Peyer's patch (tissue), 4 donors: ENCODE results near the gene GBE1. TPM values are rescaled to one million over a fixed set of nuclear protein-coding genes. Genes with fewer than 3 reads are reported as not detected.

ENCODE experiments used
- DNase-seq, 3 donors: peaks; one replicate each; pipeline ENCODE4 v3.0.0-alpha.2; 2017 to 2019
- H3K27ac ChIP-seq, 4 donors: fragments of 200-600 bp; sonication (generic); one replicate each; pipeline ENCODE4 v1.5.1; 2016 to 2019
- H3K27me3 ChIP-seq, 2 donors: fragments of 200-600 bp; sonication (generic); one replicate each; pipeline ENCODE4 v1.5.1; 2019
- H3K36me3 ChIP-seq, 3 donors: fragments of 200-600 bp; sonication (generic); one replicate each; pipeline ENCODE4 v1.5.1; 2016 to 2019
- H3K4me1 ChIP-seq, 4 donors: fragments of 200-600 bp; sonication (generic); one replicate each; pipeline ENCODE4 v1.5.1; 2016 to 2019
- H3K4me3 ChIP-seq, 4 donors: fragments of 200-600 bp; sonication (generic); 1 replicate in 3 of 4; 2 replicates in 1 of 4; pipeline ENCODE4 v1.5.1; 2016 to 2019; ENCODE audit warnings: mild to moderate bottlenecking in 1 of 4
- H3K9me3 ChIP-seq, 4 donors: fragments of 200-600 bp; sonication (generic); one replicate each; pipeline ENCODE4 v1.5.1; 2016 to 2019; ENCODE audit warnings: mild to moderate bottlenecking in 1 of 4
- POLR2A ChIP-seq, 2 donors: fragments of 450-650 bp; IDR thresholded peaks; one replicate each; pipeline ENCODE4 v1.5.1; 2017; ENCODE audit warnings: antibody characterized with exemption in 2 of 2, mild to moderate bottlenecking in 2 of 2, moderate library complexity in 2 of 2
- total RNA-seq, 4 donors: library from RNA; depleted of rRNA; stranded (reverse); fragments of >200 nt; gene quantifications; one replicate each; pipeline ENCODE4 v1.1.0, GENCODE V29; 2016
- TF ChIP-seq, protein P1 (sequence below), 6 experiments: fragments of 450-650 bp in 4 of 6; fragments of 200-600 bp in 2 of 6; sonication (generic) in 1 of 6; IDR thresholded peaks; one replicate each; pipeline ENCODE4 v1.5.1; 2017 to 2019; ENCODE audit warnings: antibody characterized with exemption in 6 of 6, mild to moderate bottlenecking in 3 of 6, moderate library complexity in 1 of 6

Gene GBE1
- total RNA-seq, 4 donors from 2014 or later = 15.5 to 31.4 (median 20.0) TPM

GRCh38 chr3:81468391-81468790 is 293.1 kb downstream of the GBE1 start:
- H3K27me3 ChIP-seq = no peaks in the 10 kb centered on the region
- peak in 1 of 3 donors; percentile 48 for DNase-seq
- no peaks in the 10 kb centered on the region for H3K36me3 ChIP-seq
- H3K9me3 ChIP-seq = no peaks in the 10 kb centered on the region
- no peak overlapping the region for H3K4me3 ChIP-seq
- TF ChIP-seq, protein P1, sequence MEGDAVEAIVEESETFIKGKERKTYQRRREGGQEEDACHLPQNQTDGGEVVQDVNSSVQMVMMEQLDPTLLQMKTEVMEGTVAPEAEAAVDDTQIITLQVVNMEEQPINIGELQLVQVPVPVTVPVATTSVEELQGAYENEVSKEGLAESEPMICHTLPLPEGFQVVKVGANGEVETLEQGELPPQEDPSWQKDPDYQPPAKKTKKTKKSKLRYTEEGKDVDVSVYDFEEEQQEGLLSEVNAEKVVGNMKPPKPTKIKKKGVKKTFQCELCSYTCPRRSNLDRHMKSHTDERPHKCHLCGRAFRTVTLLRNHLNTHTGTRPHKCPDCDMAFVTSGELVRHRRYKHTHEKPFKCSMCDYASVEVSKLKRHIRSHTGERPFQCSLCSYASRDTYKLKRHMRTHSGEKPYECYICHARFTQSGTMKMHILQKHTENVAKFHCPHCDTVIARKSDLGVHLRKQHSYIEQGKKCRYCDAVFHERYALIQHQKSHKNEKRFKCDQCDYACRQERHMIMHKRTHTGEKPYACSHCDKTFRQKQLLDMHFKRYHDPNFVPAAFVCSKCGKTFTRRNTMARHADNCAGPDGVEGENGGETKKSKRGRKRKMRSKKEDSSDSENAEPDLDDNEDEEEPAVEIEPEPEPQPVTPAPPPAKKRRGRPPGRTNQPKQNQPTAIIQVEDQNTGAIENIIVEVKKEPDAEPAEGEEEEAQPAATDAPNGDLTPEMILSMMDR (IDR thresholded peaks at IDR 0.05) = no peak
- TF ChIP-seq POLR2A (IDR thresholded peaks at IDR 0.05) = no peak
- H3K4me1 ChIP-seq = no peaks in the 10 kb centered on the region
- H3K27ac ChIP-seq = no peak overlapping the region

GRCh38 chr3:81466201-81466560 is 295.3 kb downstream of the GBE1 start:
- H3K4me1 ChIP-seq = no peaks in the 10 kb centered on the region
- no peak overlapping the region for H3K27ac ChIP-seq
- H3K27me3 ChIP-seq = no peaks in the 10 kb centered on the region
- no peak overlapping the region for H3K4me3 ChIP-seq
- no peaks in the 10 kb centered on the region for H3K36me3 ChIP-seq
- H3K9me3 ChIP-seq = no peaks in the 10 kb centered on the region
- TF ChIP-seq, protein P1 (IDR thresholded peaks at IDR 0.05) = no peak
- no peak for TF ChIP-seq POLR2A (IDR thresholded peaks at IDR 0.05)
- DNase-seq = no peak

DNA sequence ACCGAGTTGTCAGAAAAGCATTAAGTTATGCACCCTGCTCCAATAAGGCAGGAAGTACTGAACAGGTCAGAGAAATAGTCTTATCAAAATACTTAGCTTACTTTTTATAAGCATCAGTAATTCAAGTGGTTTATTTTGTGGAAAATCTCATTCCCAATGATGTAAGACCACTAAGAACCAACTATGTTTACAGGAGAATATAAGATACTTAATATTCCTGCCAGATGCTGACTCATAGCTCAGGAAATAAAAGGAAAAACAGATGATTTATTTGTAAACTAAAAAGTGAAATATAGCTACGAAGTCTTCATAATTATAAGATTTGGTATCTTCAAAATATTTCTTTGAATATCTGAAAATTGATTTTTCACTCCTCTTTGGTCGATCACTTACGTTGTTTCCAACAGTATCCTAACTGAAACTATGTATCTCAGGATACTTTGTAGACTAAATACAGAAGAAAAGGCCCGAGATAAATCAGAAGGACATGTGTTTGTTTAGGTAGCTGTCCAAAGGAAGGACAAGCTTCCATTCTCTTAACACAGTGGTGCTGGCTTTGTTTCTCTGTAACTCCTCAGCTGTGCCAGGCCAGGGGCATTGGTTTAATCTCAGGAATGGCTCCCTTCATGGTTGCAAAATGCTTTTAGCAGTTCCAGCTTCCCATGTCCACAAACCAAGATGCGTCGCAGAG is 295.8 kb downstream of the GBE1 start:
- Histone ChIP-seq H3K27ac (no peak overlapping the region), H3K4me3 (no peak overlapping the region), H3K27me3 (no peaks in the 10 kb centered on the region), H3K9me3 (no peaks in the 10 kb centered on the region), H3K36me3 (no peaks in the 10 kb centered on the region), H3K4me1 (no peaks in the 10 kb centered on the region)
- no peak for TF ChIP-seq POLR2A (IDR thresholded peaks at IDR 0.05)
- TF ChIP-seq, protein P1 (IDR thresholded peaks at IDR 0.05) = no peak
- DNase-seq = no peak

DNA sequence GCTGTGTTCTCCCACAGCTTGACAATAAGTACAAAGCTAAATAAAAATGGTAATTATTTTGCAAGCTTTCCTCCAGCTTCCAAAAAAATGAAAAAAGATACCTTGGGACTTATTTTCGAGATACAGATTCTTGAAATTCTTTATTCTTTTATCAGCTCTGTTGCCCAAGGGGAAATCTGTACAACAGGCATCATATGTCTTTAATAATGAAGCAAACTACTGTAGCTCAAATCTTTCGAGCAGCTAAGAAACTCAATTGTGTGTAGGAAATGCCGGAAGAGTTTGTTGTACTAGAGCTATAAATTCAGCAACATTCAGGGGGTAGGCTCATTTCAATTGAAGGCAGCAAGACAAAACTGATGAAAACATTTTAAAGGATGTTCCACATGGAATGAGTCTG is 297.7 kb downstream of the GBE1 start:
- no peak for DNase-seq

GRCh38 chr3:81462921-81463320 is 298.5 kb downstream of the GBE1 start:
- DNase-seq = no peak
- Histone ChIP-seq H3K4me3 (no peak overlapping the region), H3K9me3 (no peaks in the 10 kb centered on the region), H3K4me1 (no peaks in the 10 kb centered on the region), H3K27me3 (no peaks in the 10 kb centered on the region), H3K36me3 (no peaks in the 10 kb centered on the region), H3K27ac (no peak overlapping the region)
- TF ChIP-seq, protein P1 (IDR thresholded peaks at IDR 0.05) = no peak
- TF ChIP-seq POLR2A (IDR thresholded peaks at IDR 0.05) = no peak

More for the DNA sequence above, 297.7 kb downstream of the GBE1 start:
- Histone ChIP-seq H3K4me3 (no peak overlapping the region), H3K27ac (no peak overlapping the region), H3K27me3 (no peaks in the 10 kb centered on the region), H3K4me1 (no peaks in the 10 kb centered on the region), H3K36me3 (no peaks in the 10 kb centered on the region), H3K9me3 (no peaks in the 10 kb centered on the region)
- no peak for TF ChIP-seq POLR2A (IDR thresholded peaks at IDR 0.05)
- TF ChIP-seq, protein P1 (IDR thresholded peaks at IDR 0.05) = no peak
